Activated effector memory CD4-positive, alpha-beta T cell treated with anti-CD3 and anti-CD28 coated beads, Interleukin-2, amount 50 U/mL, for 16 hours (primary cell): ENCODE data around the gene KCTD21.

Experiments
- DNase-seq: peaks from one replicate; pipeline ENCODE4 v3.0.0-alpha.2; 2020

KCTD21 gene

DNA sequence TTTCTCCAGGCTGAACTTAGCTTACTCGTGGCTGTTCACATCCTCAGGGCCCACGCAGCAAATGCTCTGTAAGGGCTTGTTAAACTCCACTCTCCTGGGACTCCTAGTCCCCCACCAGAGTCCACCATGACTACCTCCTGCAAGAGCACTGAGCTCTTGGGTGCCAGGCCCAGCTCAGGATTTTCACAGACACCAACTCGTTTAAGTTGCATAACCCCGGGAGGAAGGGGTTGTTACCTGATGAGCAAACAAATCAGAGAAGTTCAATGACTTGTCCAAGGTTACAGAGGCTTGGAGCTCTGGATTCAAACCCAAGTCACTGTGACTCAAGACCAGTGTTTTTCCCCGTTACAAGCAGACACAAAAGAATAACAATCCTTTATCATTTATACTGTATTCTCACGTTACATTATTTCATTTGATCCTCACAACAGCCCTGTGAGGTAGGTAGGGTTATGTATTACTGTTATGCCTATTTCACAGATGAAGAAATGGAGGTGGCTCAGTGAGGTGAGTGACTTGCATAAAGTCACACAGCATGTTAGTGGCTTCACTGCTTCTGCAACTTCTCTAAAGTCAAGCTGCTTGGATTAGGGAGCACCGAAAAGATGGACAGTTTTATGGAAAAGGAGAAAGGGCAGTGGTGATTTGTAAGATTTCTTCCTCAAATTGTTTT is 17.4 kb downstream of the KCTD21 start:
- no peak for DNase-seq

DNA sequence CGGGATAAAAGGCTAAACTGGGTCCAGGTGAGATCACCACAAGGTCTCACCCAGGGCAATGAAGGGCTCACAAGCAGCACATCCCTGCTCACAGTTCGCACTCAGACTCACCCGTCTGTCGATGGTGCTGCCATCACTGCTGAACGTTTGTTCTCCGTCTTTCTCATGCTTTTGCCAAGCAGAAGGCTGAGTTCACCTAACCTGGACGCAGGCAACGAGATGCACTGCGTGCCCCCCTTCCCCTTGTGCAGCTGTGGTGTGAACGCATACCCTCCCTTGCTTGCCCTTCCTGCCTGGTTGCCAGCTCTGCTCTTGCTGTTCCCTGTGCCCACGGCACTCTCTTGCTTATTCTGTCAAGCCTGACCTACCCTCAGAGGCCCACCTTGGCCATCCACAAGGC is 18.0 kb downstream of the KCTD21 start:
- DNase-seq: no peak

DNA sequence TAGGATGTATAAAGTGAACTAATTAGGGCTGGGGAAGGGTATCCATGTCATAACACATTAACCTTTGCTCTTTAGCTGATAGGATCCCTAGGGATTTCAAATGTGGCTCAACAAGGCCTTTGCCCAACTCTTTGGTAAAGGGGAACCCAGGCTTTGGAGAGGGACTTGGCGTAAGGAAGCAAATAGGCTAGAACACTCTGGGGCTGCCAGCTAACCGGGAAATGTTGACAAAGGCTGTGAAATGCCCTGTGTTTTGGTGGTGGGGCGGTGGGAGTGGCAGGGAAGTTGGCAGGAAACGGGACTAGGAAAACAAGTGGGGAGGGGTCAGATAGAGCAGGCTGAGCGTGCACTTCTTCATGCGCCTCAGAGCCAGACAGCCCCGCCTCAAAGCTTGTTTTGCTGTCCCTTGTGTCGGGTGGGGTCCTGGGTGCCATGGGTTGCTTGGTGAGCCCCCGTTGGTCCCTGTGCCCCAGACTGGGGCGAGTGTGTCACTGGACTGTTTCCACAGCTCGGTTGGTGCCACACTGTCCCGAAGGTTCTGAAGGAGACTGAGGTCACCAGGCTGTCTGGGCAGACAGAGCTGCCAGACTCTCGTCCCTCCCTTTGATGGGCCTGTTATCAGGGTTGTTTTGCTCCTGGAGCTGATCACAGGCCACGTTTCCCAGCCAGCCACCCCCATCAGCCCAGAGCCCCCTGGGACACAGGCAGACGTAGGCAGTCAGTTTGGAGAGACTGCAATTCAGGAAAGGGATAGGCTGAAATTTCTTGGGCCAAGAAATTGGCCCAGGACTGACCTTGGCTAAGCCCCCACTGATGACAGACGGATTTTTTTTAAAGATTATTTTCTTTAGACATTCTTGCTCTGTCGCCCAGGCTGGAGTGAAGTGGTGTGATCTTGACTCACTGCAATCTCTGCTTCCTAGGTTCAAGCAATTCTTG is 19.6 kb downstream of the KCTD21 start:
- no peak for DNase-seq

DNA sequence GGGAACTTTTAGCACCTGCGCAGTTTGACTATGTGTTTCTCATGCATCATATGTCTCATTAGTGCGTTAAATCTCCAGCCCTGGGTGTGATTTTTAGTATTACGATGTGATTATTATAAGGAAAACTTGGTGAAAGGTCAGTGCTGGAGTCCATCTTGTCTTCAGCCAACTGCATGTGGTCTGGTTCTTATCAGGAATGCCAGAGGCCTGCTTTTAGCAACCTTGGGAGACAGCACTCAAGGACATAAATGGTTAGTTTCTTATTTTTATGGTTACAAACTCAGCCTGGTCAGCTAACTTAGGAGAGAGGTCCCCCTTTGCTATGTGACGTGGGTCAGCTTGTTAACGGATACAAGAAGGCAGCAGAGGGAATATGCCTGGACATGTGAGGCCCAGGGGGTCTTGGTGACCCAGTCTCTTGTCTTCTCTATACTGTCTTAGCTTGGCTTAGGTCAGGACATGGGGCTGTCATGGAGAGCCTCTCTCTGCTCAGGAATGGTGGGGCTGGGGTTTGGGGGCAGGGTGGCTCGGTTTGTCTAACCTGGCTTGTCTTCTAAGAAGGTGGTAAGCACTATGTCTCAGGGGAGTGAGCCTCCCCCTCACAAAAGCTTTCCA is 21.5 kb downstream of the KCTD21 start:
- no peak for DNase-seq

DNA sequence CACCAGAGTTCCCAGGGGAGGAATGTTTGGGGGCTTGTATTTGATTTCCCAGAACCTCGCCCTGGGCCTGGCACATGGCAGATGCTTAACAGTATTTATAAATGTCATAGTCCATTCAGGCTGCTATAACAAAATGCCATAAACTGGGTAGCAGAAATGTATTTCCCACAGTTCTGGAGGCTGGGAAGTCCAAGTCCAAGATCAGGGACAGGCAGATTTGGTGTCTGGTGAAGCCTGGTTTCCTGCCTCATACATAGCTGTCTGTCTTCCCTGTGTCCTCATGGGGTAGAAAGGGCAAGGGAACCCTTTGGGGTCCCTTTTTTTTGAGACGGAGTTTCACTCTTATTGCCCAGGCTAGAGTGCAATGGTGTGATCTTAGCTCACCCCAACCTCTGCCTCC is 24.0 kb downstream of the KCTD21 start:
- DNase-seq: no peak

DNA sequence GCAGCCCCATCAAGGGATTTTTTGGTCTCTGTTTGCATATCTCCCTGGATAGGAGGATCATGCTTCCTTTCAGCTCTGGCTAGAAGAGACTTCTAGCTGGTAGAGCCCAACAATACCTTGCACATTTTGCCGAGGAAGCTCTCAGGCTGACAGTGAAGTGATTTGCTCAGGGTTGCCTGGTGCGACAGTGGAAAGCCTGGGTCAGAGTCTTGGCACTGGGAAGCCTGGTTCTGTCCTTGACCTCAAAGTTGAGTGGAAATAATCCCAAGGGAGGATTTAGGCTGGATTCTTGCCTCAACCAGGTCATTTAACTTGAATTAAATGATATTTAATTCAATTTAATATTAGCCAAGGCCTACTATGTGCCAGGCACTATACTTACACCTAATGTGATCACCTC is 24.6 kb downstream of the KCTD21 start:
- no peak for DNase-seq

DNA sequence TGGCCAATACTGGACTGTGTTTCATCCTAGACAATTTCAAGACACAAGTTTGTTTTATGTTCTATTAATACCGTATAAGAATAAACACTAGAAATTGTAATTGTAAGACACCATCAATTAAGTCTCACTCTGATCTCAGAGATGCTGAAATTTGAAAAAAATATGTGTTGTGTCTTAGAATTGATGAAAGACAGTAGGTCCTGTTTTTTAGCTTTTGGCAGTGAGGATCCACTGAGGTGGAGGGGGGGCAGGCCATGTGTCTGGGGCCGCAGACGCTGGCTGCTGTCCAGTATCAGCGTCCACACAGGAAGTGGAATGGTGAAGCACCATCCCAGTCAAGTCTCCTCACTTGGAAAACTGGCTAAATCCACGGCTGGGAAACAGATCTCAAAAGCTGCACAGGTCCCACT is 26.5 kb downstream of the KCTD21 start:
- DNase-seq: no peak

DNA sequence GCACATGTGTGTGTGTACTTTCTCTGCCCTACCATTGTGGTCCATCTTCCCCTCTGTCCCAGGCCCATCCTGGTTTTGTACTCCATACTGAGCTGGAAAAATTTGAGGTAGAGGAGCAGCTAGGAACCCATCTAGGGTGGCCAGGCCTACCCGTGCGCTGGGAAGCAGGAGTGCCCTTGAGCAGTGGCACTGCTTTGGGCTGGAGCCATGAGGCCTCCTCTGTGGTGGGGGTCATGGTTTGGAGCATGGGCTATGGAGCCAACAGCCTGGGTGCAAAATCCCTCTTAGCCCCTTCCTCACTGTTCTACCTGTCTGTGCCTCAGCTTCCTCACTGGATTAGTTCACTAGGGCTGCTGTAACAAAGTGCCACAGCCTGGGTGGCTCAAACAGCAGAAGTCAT is 27.1 kb downstream of the KCTD21 start:
- DNase-seq: no peak

DNA sequence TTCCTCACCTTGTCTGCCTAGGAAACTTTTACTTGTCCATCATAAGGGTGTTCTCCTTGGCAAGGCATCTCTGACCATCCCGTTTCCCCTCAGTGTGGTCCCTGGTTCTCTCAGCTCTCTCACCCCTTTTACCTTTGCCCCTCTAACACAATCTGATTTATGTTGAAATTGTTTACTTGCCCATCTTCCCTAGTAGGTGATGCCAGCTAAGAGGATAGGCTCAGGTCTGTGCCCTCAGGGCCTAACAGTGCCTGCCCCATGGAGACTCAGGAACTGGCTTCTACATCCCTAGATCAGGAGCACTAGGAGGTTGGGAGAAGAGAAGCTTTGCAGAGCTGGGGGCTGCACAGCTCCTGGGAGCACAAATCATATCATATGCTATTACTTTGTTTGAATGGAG is 27.9 kb downstream of the KCTD21 start:
- no peak for DNase-seq

DNA sequence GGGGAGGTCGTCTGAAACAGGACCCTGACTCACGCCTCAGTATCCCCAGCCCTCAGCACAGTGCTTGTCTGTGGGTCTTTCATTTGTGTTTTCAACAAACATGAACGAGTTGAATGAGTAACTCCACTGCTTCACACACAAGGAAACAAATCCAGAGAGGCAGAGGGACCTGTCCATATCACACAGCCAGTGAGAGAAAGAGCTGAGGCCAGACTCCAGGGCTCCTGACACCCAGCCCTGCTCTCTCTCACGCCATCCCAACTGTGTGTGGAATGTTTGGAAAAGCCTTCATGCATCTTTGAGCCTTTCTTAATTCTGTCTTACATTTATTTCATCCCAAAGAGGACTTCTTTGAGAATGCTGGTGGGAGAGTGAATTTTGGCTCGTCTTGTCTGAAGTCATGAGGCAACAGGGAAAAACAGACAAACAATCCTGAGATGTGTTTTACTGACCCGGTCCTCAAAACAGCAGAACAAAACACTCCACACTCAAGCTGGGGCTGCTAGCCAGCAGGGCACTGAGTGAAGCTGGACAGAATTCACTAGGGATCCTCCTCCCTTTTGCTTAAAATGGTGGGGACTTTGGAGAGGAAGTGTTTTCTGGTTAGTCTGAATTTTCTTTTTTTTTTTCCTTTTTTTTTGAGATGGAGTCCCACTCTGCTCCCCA is 29.3 kb downstream of the KCTD21 start:
- no peak for DNase-seq

DNA sequence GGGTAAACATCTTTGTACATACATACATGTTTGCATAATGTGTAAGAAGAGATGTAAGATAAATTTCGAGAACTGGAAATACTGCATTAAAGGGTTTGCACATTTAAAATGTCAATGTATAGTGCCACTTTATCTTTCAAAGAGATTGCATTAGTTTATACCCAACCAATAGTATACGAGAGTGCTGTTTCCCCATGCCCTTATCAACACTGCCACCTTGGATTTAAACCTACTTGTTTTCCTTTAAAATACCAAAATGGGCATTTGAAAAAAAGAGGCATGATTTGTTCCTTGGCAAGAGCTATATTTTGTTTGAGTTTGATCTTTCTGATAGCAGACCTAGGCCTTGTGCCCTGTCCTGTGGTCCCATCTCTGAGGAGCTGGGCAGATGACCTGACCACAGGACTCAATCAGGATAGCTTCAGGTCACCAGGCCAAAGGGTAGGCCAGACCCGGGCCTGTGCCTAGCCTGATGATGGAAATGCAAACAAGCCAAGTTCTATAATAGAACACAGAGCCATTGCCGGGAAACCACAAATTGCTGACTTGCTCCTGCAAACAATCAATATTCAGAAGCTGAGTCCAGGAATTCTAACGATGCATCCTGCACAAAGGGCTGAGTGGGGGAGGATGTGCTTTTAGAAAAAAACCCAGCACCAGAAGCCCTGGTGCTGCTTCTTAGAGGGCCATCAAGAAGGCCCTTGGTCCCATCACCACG is 32.1 kb downstream of the KCTD21 start:
- DNase-seq: no peak

DNA sequence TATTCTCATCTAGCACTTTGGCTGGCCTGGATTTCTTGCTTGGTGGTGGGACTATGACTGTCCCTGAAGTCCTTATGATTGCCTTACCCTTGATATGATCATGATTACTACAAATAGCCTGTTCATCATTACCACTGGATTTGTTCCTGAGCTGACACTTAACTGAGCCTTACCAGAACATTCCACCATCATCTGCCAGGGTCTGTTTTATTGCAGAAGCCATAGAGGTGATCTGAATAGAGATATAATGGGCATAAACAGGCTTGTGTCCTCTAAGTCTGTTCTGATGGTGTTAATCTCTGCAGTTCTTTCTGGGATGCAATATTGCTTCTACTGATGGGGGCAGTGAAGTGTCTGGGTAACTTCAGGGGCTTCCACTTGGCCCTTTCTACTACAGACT is 36.6 kb downstream of the KCTD21 start:
- DNase-seq: no peak

DNA sequence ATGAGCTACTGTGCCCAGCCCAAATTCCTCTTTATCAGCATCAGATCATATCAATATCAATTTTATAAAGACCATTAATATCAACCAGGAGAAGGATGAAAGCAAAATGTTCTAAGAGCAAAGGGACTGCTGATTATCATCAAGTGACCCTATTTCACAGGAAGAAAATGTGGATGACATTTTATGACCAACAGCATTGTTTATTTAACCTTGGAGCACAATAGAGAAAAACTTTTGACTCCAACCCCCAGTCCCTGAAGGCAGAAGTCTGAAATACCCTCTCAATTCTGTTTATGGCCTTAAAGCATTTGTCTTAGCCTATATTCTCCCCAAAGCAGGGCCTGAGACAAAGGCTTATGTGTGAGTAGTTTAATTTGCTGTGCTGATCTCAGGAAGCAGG is 37.7 kb downstream of the KCTD21 start:
- no peak for DNase-seq

DNA sequence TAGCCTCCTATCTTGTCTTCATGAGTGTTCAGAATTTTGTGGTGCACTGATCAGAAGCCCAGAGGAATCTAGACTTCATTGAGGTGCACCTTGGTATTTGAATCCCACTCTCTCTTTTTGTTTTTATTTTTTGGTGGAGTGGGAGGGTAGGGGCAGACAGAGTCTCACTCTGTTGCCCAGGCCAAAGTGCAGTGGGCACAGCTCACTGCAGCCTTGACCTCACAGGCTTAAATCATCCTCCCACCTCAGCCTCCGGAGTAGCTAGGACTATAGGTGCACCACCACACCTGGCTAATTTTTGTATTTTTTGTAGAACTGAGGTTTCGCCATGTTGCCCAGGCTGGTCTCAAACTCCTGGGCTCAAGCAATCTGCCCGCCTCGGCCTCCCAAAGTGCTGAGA is 38.1 kb downstream of the KCTD21 start:
- no peak for DNase-seq

DNA sequence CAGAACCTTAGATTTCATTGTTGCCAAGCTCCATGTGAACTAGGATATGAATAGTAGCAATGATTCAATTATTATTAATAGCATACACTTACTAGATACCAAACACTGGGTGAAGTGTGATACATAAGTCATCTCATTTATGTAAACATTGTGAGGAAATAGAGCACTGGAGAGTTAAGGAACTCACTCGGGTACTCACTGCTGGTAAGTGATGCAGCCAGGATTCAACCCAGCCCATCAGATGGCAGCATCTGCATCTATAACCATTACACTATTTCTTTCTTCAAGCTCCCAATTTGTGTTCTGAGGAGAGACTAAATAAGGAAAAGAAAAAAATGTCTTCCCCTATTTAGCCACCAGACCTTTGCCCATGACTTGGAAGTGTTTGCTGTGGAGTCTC is 38.8 kb downstream of the KCTD21 start:
- DNase-seq: no peak

DNA sequence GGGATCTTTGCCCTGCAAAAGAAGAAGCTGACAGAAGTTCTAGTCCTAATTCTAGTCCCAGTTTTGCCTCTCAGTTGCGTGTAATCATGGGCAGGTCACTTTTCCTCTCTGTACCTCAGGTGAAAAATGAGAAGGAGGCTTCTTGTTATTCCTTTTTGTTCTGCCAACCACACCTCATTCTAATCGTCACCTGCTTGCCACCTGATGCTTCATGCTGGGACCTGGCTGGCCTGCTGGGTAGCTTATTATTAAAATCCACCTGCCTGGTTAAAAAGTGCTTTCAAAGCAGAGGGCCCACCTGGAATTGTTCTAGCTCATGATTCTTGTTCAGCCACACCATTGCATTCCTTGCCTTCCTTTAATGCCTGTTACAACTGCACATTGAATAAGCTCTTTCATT is 40.6 kb downstream of the KCTD21 start:
- DNase-seq: no peak

DNA sequence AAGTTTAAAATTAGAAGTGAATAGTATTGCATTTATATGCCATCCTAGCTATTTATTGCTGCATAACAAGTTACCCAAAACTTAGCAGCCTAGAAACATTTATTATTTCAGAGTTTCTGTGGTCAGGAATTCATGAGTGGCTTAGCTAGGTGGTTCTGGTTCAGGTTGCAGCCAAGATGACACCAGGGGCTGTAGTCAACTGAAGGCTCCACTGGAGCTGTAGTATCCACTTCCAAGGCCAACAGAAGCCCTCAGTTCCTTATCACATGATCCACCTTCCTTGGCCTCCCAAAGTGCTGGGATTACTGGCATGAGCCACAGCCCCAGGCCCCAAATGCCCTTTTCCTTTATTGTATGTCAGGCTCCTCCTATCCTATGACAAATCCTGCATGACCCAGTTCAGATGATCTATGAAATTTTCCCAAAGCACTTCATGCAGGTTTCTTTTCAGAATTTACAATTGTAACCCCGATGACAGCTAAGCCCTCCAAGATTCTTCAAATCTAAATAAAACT is 42.9 kb downstream of the KCTD21 start:
- DNase-seq: no peak

DNA sequence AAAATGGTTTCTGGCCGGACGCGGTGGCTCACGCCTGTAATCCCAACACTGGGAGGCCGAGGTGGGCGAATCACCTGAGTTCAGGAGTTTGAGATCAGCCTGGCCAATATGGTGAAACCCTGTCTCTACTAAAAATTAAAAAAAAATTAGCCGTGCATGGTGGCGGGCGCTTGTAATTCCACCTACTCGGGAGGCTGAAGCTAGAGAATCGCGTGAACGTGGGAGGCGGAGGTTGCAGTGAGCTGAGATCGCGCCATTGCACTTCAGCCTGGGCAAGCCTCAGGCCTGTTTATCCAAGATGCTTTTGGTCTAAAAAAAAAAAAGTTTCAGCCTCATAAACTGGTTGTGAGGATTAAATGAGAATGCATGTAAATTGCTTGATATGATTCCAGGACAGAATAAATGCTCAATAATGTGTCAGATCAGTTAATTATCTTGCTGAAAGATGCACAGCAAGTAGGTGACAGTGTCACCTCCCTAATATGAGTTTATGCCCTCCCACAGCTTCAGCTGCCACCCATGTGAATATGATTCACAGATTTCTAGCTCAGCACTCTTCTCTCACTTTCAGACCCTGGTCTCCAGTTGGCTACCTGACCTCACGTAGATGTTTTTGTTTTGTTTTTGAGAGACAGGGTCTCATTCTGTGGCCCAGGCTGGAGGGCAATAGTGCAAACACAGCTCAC is 47.9 kb downstream of the KCTD21 start:
- DNase-seq: no peak

DNA sequence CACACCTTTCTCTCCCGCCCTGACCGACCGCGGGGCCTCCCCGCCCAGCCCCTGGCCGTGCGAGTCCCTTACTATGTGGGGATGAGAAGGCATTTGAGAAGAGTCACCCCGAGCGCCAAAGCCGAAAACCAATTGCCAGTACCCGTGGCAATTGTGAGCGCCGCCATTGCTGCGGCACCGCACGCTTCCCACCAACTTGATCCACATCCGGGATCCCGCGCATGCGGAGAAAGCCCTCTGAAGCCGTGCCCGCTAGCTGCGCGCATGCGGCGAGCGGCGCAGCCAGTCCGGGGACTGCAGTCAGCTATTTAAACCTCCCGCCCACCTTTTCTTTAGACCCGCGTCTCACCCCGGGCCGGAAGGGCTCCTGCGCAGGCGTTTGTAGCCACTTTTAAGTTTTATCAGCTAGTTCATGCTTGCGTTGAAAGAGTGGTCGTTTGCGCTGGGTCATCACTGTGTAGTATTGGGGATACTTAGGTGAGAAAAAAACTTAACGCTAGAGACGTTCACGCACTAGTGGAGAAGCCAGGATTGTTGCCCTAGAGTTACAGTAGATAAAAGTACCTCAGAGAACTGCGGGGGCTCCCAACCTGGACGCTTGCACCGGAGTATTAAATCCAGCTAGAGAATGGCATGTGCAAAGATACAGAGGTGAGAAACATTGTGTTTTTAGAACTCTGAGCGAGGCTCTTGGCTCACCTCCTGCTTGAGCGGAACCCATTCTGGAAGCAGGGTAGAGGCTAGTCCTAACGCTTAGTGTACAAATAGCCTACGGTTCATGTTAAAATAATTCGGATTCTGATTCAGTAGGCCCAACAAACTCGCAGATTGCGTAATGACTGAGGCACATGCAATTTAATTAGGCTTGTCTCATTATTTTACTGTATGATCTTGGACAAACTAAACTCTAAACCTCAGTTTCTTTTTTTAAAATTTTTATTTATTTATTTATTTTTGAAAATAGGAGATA is 48.7 kb downstream of the KCTD21 start, which contains the start of gene ALG8:
Gene ALG8, minus strand, starts transcription at position 205 of the 970 bp plus-strand sequence. Its CDS starts 38 bp downstream, at position 167.
- DNase-seq: peak; percentile 99

DNA sequence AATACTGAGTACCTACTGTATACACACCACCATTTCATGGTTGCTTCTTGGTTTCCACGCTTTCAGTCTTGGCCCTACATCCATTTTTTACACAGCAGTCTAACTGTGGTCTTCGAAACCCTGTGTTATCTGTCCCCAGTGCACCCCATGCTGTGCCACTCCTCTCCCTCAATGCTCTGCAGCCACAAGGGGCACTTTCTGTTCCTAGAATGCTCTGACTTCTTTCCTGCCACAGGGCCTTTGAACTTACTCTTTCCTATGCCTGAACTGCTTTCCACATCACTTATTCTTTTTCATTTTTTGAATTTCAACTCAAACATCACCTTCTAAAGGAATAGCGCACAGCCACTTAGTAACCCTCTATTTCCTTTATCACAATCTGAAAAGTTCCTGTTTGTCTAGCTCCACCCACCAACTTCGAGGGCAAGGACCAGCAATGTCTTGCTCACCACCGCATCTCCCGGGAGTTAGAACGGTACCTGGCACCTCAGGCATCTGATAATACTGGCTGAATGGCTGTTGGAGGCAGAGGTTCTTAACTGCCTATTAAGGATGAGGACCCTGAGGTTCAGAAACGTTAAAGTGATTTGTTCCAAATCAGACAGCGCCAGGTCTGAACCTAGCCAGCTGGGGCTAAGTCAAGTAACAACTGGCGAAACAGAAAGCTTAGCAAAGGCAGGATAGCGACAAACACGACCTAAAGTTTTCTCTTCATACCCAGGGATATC is 49.6 kb downstream of the KCTD21 start:
- peak; percentile 76 for DNase-seq
